ENCODE results near the gene SEMA6A. TPM values are rescaled to one million over a fixed set of nuclear protein-coding genes. Genes with fewer than 3 reads are reported as not detected.
A peak's percentile ranks its signal among the peaks of the same experiment; 100 is the strongest.

Gene SEMA6A
- total RNA-seq, 2 donors from 2014 or later, result 79.6 to 328 TPM

DNA sequence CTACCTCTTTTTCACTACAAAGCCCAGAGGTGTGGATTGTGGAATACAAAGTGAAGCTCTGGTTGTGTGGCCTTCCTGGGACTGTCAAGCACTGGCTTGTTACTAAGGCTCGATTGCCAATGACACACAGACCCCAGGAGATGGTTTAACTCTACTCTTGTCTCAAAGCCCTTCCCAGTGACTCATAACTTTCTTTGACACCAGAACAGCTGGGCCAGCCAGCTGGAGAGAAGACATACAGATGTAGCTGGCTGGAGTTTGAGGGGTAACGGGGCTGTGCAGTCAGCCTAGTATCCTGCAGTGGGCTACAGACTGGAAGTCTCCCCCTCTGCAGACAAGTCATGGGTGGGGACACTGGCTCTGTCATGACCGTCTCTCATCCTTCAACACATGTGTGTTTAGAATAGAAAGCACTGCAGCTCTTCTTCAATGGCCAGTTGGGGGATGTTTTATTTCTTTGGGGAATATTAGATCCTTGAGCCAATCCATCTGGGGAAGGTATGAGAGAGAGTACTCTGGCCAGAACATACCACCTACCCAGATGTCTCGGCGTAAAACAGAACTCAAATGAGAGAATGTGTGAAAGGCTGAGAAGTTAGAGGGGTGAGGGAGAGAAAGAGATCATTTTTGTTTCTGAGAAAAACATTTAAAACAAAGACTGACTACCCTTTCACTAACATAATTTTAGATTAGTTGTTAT lies 53.3 kb downstream of the SEMA6A start:
- H3K4me3 Mint-ChIP-seq, result no peak overlapping the region
- H3K27me3 Mint-ChIP-seq (ENCODE audit: insufficient read depth), result no peaks in the 10 kb centered on the region
- Histone ChIP-seq H3K9ac (ENCODE audit: extremely low read depth, low read length, poor library complexity, severe bottlenecking) (no peak overlapping the region), H3K4me3 (ENCODE audit: low read length) (no peak overlapping the region), H3K27ac (ENCODE audit: low read depth, low read length) (no peak overlapping the region), H3K4me1 (ENCODE audit: control insufficient read depth, insufficient read depth, low read length) (peaks cover 6% of the 10 kb centered on the region), H3K9me3 (ENCODE audit: control insufficient read depth, low read length) (no peaks in the 10 kb centered on the region), H3K27me3 (ENCODE audit: control insufficient read depth, insufficient read depth, low read length, poor library complexity, severe bottlenecking) (no peaks in the 10 kb centered on the region), H3K36me3 (ENCODE audit: control insufficient read depth, insufficient read depth, low read length) (no peaks in the 10 kb centered on the region)
- TF ChIP-seq, protein P1, sequence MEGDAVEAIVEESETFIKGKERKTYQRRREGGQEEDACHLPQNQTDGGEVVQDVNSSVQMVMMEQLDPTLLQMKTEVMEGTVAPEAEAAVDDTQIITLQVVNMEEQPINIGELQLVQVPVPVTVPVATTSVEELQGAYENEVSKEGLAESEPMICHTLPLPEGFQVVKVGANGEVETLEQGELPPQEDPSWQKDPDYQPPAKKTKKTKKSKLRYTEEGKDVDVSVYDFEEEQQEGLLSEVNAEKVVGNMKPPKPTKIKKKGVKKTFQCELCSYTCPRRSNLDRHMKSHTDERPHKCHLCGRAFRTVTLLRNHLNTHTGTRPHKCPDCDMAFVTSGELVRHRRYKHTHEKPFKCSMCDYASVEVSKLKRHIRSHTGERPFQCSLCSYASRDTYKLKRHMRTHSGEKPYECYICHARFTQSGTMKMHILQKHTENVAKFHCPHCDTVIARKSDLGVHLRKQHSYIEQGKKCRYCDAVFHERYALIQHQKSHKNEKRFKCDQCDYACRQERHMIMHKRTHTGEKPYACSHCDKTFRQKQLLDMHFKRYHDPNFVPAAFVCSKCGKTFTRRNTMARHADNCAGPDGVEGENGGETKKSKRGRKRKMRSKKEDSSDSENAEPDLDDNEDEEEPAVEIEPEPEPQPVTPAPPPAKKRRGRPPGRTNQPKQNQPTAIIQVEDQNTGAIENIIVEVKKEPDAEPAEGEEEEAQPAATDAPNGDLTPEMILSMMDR (conservative IDR thresholded peaks at IDR 0.05), result no peak
- H3K27ac Mint-ChIP-seq, result no peak overlapping the region
- no peaks in the 10 kb centered on the region for H3K36me3 Mint-ChIP-seq (ENCODE audit: low read depth)
- 82 to 89% methylated on average over 1 to 5 of the region's 5 CpGs for WGBS, 2 experiments (ENCODE audit: insufficient coverage in 1 of 2, insufficient read length in 1 of 2)
- peaks cover 80% of the 10 kb centered on the region for H3K4me1 Mint-ChIP-seq
- H3K9me3 Mint-ChIP-seq, result no peaks in the 10 kb centered on the region
- no peak for DNase-seq

DNA sequence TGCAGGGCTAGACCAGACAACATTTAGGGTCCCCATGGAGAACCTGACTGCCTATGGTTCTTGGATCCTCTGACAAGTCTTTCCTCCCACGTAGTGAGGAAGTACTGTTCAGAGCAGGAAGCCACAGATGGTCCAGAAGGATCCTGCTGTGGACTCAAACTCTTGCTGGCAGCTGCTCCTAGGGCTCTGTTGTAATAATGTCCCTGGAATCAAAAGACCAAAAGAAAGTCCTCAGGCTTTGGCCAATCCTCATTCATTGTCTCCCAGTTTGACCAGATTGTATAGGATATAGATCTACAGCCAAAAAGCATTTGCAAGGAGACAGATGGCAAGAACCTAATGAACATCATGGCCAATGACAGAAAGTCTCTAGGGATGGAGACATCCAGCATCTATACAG lies 53.9 kb downstream of the SEMA6A start:
- H3K27ac ChIP-seq (ENCODE audit: low read depth, low read length), result no peak overlapping the region

DNA sequence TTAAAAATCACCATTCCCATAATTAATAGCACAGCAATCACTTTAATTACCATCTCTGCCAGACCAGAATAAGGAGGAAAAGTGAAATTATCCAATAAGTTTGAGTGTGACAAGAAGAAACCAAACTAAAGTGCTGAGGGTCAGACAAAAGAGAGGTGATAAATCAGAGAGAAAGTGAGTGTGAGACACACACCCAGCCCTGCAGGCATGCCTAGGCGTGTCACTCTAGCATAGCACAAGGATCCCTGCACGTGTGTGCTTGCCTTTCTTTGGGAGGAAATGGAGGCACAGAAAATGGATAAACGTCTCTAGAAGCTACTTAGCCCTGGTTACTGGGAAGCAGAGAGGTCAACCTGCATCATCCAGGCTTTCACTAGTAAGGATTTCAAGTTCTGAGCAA lies 56.2 kb downstream of the SEMA6A start:
- DNase-seq, result no peak
- Mint-ChIP-seq H3K36me3 (ENCODE audit: low read depth) (no peaks in the 10 kb centered on the region), H3K27me3 (ENCODE audit: insufficient read depth) (no peaks in the 10 kb centered on the region), H3K9me3 (no peaks in the 10 kb centered on the region), H3K4me3 (no peak overlapping the region), H3K27ac (peak overlapping the region; percentile 49), H3K4me1 (peaks cover 63% of the 10 kb centered on the region)
- 72 to 90% methylated on average over 3 of the region's 3 CpGs for WGBS, 2 experiments (ENCODE audit: insufficient coverage in 1 of 2, insufficient read length in 1 of 2)
- Histone ChIP-seq H3K27ac (ENCODE audit: low read depth, low read length) (no peak overlapping the region), H3K27me3 (ENCODE audit: control insufficient read depth, insufficient read depth, low read length, poor library complexity, severe bottlenecking) (no peaks in the 10 kb centered on the region), H3K4me1 (ENCODE audit: control insufficient read depth, insufficient read depth, low read length) (peaks cover 6% of the 10 kb centered on the region), H3K4me3 (ENCODE audit: low read length) (no peak overlapping the region), H3K9ac (ENCODE audit: extremely low read depth, low read length, poor library complexity, severe bottlenecking) (no peak overlapping the region), H3K9me3 (ENCODE audit: control insufficient read depth, low read length) (no peaks in the 10 kb centered on the region), H3K36me3 (ENCODE audit: control insufficient read depth, insufficient read depth, low read length) (no peaks in the 10 kb centered on the region)
- TF ChIP-seq, protein P1 (conservative IDR thresholded peaks at IDR 0.05), result no peak

More for the DNA sequence above, 53.9 kb downstream of the SEMA6A start:
- H3K27me3 ChIP-seq (ENCODE audit: control insufficient read depth, insufficient read depth, low read length, poor library complexity, severe bottlenecking), result no peaks in the 10 kb centered on the region
- H3K36me3 ChIP-seq (ENCODE audit: control insufficient read depth, insufficient read depth, low read length), result no peaks in the 10 kb centered on the region
- H3K4me1 ChIP-seq (ENCODE audit: control insufficient read depth, insufficient read depth, low read length), result peaks cover 6% of the 10 kb centered on the region
- no peak for DNase-seq
- H3K4me3 ChIP-seq (ENCODE audit: low read length), result no peak overlapping the region
- WGBS, 2 experiments (ENCODE audit: insufficient coverage in 1 of 2, insufficient read length in 1 of 2), result 63 to 68% methylated on average over 1 of the region's 1 CpG
- Mint-ChIP-seq H3K4me3 (no peak overlapping the region), H3K4me1 (peaks cover 75% of the 10 kb centered on the region), H3K27me3 (ENCODE audit: insufficient read depth) (no peaks in the 10 kb centered on the region), H3K36me3 (ENCODE audit: low read depth) (no peaks in the 10 kb centered on the region), H3K9me3 (no peaks in the 10 kb centered on the region), H3K27ac (peak overlapping the region; percentile 50)
- no peaks in the 10 kb centered on the region for H3K9me3 ChIP-seq (ENCODE audit: control insufficient read depth, low read length)
- no peak overlapping the region for H3K9ac ChIP-seq (ENCODE audit: extremely low read depth, low read length, poor library complexity, severe bottlenecking)
- TF ChIP-seq, protein P1 (conservative IDR thresholded peaks at IDR 0.05), result no peak
